Endothelial cell of umbilical vein (primary cell): Measurements from ENCODE around the gene RSRC2. TPM values are rescaled to one million over a fixed set of nuclear protein-coding genes. Genes with fewer than 3 reads are reported as not detected.
A peak's percentile ranks its signal among the peaks of the same experiment; 100 is the strongest.

Experiments
- BruUV-seq: library from RNA; stranded (reverse); fragments of 400-500 nt; replicated peaks from 2 replicates; lab custom pipeline; 2021; lab: Mats Ljungman, UMichigan
- CTCF ChIA-PET: fragments of 300-600, 350-600 bp; sonication (Branson Sonifier 250); formaldehyde crosslinking; loops from one replicate; lab custom pipeline; 2021; ENCODE audit warnings: antibody characterized with exemption, inconsistent platforms; lab: Charles Lee
- POLR2A ChIA-PET: fragments of 300-600, 350-600 bp; sonication (Branson Sonifier 250); formaldehyde crosslinking; loops from one replicate; lab custom pipeline; 2021; ENCODE audit warnings: antibody characterized with exemption, inconsistent platforms; lab: Charles Lee
- DNase-seq: peaks from one replicate; pipeline ENCODE4 v3.0.0-alpha.2; 2011; ENCODE audit warnings: low read depth, low spot score
- FAIRE-seq: peaks from 2 replicates; lab custom pipeline; 2011; peaks lifted over from hg19 to GRCh38; lab: Jason Lieb, UNC
- H2AFZ ChIP-seq: 2 replicates; pipeline ENCODE4 v1.6.0; 2012; ENCODE audit warnings: low read depth, low read length, control low read depth, inconsistent platforms
- H3K27ac ChIP-seq: 2 replicates; pipeline ENCODE4 v1.5.1; 2011; ENCODE audit warnings: low read depth, mild to moderate bottlenecking, control low read depth, low read length, moderate library complexity; ENCODE audit not compliant: insufficient read depth
- H3K27me3 ChIP-seq, 2 experiments: 2 replicates each; pipeline versions ENCODE4 v1.6.0 to v1.6.1; 2011; ENCODE audit warnings: low read length in 2 of 2, mixed read lengths in 1 of 2; ENCODE audit not compliant: control insufficient read depth in 2 of 2, insufficient read depth in 2 of 2
- H3K36me3 ChIP-seq, 2 experiments: 2 replicates in 1 of 2; 3 replicates in 1 of 2; pipeline ENCODE4 v1.5.1; 2011; ENCODE audit warnings: low read length in 2 of 2, mild to moderate bottlenecking in 1 of 2, moderate library complexity in 1 of 2; ENCODE audit not compliant: control insufficient read depth in 2 of 2, insufficient read depth in 2 of 2; ENCODE audit errors: extremely low read depth in 1 of 2
- H3K4me1 ChIP-seq: 3 replicates; pipeline ENCODE4 v1.5.1; 2011; ENCODE audit warnings: mild to moderate bottlenecking, low read length; ENCODE audit not compliant: control insufficient read depth, insufficient read depth; ENCODE audit errors: extremely low read depth
- H3K4me2 ChIP-seq: 2 replicates; pipeline ENCODE4 v1.6.1; 2011; ENCODE audit warnings: low read length, control low read depth, mixed read lengths; ENCODE audit not compliant: insufficient read depth
- H3K4me3 ChIP-seq, 3 experiments: fragments of 200-600 bp in 1 of 3; sonication (generic), shearing (Covaris generic) in 1 of 3; replicated peaks in 1 of 3; 2 replicates each; pipeline ENCODE4 v1.5.1; 2011 to 2016; ENCODE audit warnings: control low read depth in 3 of 3, low read length in 3 of 3, mild to moderate bottlenecking in 2 of 3, inconsistent platforms in 1 of 3, low read depth in 1 of 3, moderate library complexity in 1 of 3; ENCODE audit not compliant: insufficient read depth in 1 of 3
- H3K79me2 ChIP-seq: 2 replicates; pipeline ENCODE4 v1.6.0; 2012; ENCODE audit warnings: low read length, inconsistent platforms; ENCODE audit not compliant: control insufficient read depth, insufficient read depth
- H3K9ac ChIP-seq: replicated peaks from 2 replicates; pipeline ENCODE3; 2011; ENCODE audit warnings: low read length, control low read depth; ENCODE audit not compliant: insufficient read depth; ENCODE audit errors: extremely low read depth
- H3K9me1 ChIP-seq: replicated peaks from 3 replicates; pipeline ENCODE4 v1.6.0; 2011; ENCODE audit warnings: mild to moderate bottlenecking, low read length; ENCODE audit not compliant: control insufficient read depth, insufficient read depth; ENCODE audit errors: extremely low read depth
- H3K9me3 ChIP-seq: replicated peaks from 2 replicates; pipeline ENCODE4 v1.5.1; 2012; ENCODE audit warnings: low read length, inconsistent platforms; ENCODE audit not compliant: control insufficient read depth, insufficient read depth
- H4K20me1 ChIP-seq: replicated peaks from 2 replicates; pipeline ENCODE3; 2011; ENCODE audit warnings: mild to moderate bottlenecking, low read length; ENCODE audit not compliant: control insufficient read depth, insufficient read depth; ENCODE audit errors: extremely low read depth
- EZH2 ChIP-seq: IDR thresholded peaks from 2 replicates; pipeline ENCODE4 v1.6.1; 2012; ENCODE audit warnings: borderline replicate concordance, low read depth, mild to moderate bottlenecking, moderate library complexity, low read length, inconsistent platforms; ENCODE audit not compliant: severe bottlenecking
- FOS ChIP-seq: IDR thresholded peaks from 2 replicates; pipeline ENCODE4 v1.6.1; 2011; ENCODE audit warnings: mild to moderate bottlenecking, low read length, moderate library complexity, borderline replicate concordance; ENCODE audit not compliant: insufficient read depth
- GATA2 ChIP-seq: IDR thresholded peaks from 2 replicates; pipeline ENCODE4 v1.7.0; 2011; ENCODE audit warnings: low read depth, mild to moderate bottlenecking, moderate library complexity, mixed read lengths, low read length; ENCODE audit not compliant: insufficient read length, insufficient read depth
- JUN ChIP-seq: IDR thresholded peaks from 2 replicates; pipeline ENCODE4 v1.6.1; 2011; ENCODE audit warnings: borderline replicate concordance, low read depth; ENCODE audit not compliant: insufficient read length, insufficient read depth
- MYC ChIP-seq: IDR thresholded peaks from one replicate; pipeline ENCODE4 v1.6.1; 2011; ENCODE audit warnings: mild to moderate bottlenecking, low read depth, low read length
- POLR2A ChIP-seq: IDR thresholded peaks from 2 replicates; pipeline ENCODE4 v1.6.1; 2012; ENCODE audit warnings: low read depth, mild to moderate bottlenecking, control low read depth, low read length
- POLR2AphosphoS5 ChIP-seq: IDR thresholded peaks from 2 replicates; pipeline ENCODE4 v1.6.1; 2012; ENCODE audit warnings: low read depth, mild to moderate bottlenecking, control low read depth, low read length, moderate library complexity; ENCODE audit not compliant: insufficient read depth
- dilution Hi-C: fragments of 300-500 bp; cut with MboI; formaldehyde crosslinking; loops from one replicate; pipeline ENCODE4 v1.15.0; 2019; ENCODE audit warnings: low sequenced_read_pairs; ENCODE audit not compliant: extremely low pct_ligation_motif_present
- intact Hi-C: fragments of 100-400 bp; cut with micrococcal nuclease; formaldehyde crosslinking; loops from one replicate; pipeline ENCODE4 v1.10.0; 2022
- polyA plus RNA-seq, 4 experiments: library from polyadenylated mRNA; depleted of rRNA in 3 of 4; stranded (reverse) in 3 of 4; unstranded in 1 of 4; fragments of >200 nt; gene quantifications; 2 replicates each; pipeline versions ENCODE4 v1.2.1 to v1.2.3, GENCODE V29; 2011 to 2012; ENCODE audit warnings: missing spikeins in 1 of 4
- total RNA-seq: library from RNA; stranded (reverse); gene quantifications from 2 replicates; pipeline ENCODE4 v1.2.3, GENCODE V29; 2021
- TF ChIP-seq, protein P1 (sequence below): IDR thresholded peaks from 2 replicates; pipeline ENCODE4 v1.6.1; 2011; ENCODE audit not compliant: insufficient read depth, insufficient read length
- TF ChIP-seq, protein P2 (sequence below), 2 donors: IDR thresholded peaks; 1 replicate in 1 of 2; 2 replicates in 1 of 2; pipeline ENCODE4 v1.5.1; 2011; ENCODE audit warnings: low read length in 2 of 2, mild to moderate bottlenecking in 2 of 2, moderate library complexity in 2 of 2, control low read depth in 1 of 2, inconsistent platforms in 1 of 2, low read depth in 1 of 2; ENCODE audit not compliant: insufficient read depth in 1 of 2; ENCODE audit errors: extremely low read depth in 1 of 2

RSRC2 gene
- total and polyA plus RNA-seq, 2 donors (not counting 3 experiments of a cell fraction or from before 2014, with no cell fraction given) = 17.6 to 81.1 TPM

GRCh38 chr12:122499991-122500684 lies 26.6 kb downstream of the RSRC2 start:
- FAIRE-seq (peak; percentile 24), DNase-seq (peak; percentile 71)
- BruUV-seq = TSS peak; percentile 37
- TF ChIP-seq, protein P1, sequence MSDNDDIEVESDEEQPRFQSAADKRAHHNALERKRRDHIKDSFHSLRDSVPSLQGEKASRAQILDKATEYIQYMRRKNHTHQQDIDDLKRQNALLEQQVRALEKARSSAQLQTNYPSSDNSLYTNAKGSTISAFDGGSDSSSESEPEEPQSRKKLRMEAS = no peak
- TF ChIP-seq JUN (no peak), POLR2AphosphoS5 (no peak), EZH2 (no peak), MYC (no peak), GATA2 (no peak), POLR2A (no peak), FOS (no peak)
- TF ChIP-seq, protein P2, sequence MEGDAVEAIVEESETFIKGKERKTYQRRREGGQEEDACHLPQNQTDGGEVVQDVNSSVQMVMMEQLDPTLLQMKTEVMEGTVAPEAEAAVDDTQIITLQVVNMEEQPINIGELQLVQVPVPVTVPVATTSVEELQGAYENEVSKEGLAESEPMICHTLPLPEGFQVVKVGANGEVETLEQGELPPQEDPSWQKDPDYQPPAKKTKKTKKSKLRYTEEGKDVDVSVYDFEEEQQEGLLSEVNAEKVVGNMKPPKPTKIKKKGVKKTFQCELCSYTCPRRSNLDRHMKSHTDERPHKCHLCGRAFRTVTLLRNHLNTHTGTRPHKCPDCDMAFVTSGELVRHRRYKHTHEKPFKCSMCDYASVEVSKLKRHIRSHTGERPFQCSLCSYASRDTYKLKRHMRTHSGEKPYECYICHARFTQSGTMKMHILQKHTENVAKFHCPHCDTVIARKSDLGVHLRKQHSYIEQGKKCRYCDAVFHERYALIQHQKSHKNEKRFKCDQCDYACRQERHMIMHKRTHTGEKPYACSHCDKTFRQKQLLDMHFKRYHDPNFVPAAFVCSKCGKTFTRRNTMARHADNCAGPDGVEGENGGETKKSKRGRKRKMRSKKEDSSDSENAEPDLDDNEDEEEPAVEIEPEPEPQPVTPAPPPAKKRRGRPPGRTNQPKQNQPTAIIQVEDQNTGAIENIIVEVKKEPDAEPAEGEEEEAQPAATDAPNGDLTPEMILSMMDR (IDR thresholded peaks at IDR 0.05; ENCODE audit: extremely low read depth in 1 of 2, insufficient read depth in 1 of 2, low read depth in 1 of 2, low read length in 2 of 2) = no peak
- no peaks in the 10 kb centered on the region for H3K9me1 ChIP-seq
- peaks cover 35% of the 10 kb centered on the region for H3K79me2 ChIP-seq
- H3K27ac ChIP-seq = peak overlapping the region; percentile 69
- dilution Hi-C loops (no loop called here), intact Hi-C loops (loop anchor here (1.0 to 2.0 kb wide), 3 partner anchors 27 to 101 kb away; partner anchors contain the start of genes CLIP1, KNTC1 and RSRC2)
- peak overlapping the region; percentile 60 to 99 (median 98) for H3K4me3 ChIP-seq
- no peaks in the 10 kb centered on the region for H4K20me1 ChIP-seq
- CTCF ChIA-PET = interaction anchor here (1.0 to 4.7 kb wide), 7 partner anchors 13 to 176 kb away, joined by 3 to 44 read pairs (median 4); partner anchors contain the start of genes KNTC1 and RSRC2
- no peaks in the 10 kb centered on the region for H3K9me3 ChIP-seq
- H3K4me2 ChIP-seq = peak overlapping the region; percentile 95
- H3K36me3 ChIP-seq = peaks cover 7 to 13% of the 10 kb centered on the region in 2 experiments
- POLR2A ChIA-PET = interaction anchor here (0.9 to 2.2 kb wide), 5 partner anchors 11 to 100 kb away, joined by 3 to 14 read pairs (median 10); partner anchors contain the start of genes KNTC1 and RSRC2
- no peaks in the 10 kb centered on the region for H3K27me3 ChIP-seq
- peak overlapping the region; percentile 93 for H3K9ac ChIP-seq
- peaks cover 20% of the 10 kb centered on the region for H3K4me1 ChIP-seq
- peak overlapping the region; percentile 66 for H2AFZ ChIP-seq
